Astrocyte (in vitro differentiated cells and primary cell): Measurements from ENCODE around the gene ABCA10. TPM values are rescaled to one million over a fixed set of nuclear protein-coding genes. Genes with fewer than 3 reads are reported as not detected.
"Not testable (repeated sequence)": the region's sequence is repeated elsewhere in the genome, so short reads cannot be mapped to it uniquely, and the experiment has no call there.

Experiments used
- DNase-seq: peaks from one replicate; pipeline ENCODE4 v3.0.0-alpha.2; 2010; ENCODE audit warnings: low read depth
- FAIRE-seq: peaks from 2 replicates; lab custom pipeline; 2011; peaks lifted over from hg19 to GRCh38; lab: Jason Lieb, UNC
- H2AFZ ChIP-seq: 2 replicates; pipeline ENCODE4 v1.6.0; 2012; ENCODE audit warnings: low read depth, low read length, inconsistent platforms
- H3K27ac ChIP-seq: 2 replicates; pipeline ENCODE4 v1.5.1; 2011; ENCODE audit warnings: low read depth, low read length, inconsistent platforms
- H3K27me3 ChIP-seq: 2 replicates; pipeline ENCODE4 v1.6.0; 2011; ENCODE audit warnings: low read length, inconsistent platforms; ENCODE audit not compliant: insufficient read depth
- H3K36me3 ChIP-seq: 2 replicates; pipeline ENCODE4 v1.5.1; 2011; ENCODE audit warnings: low read length, inconsistent platforms; ENCODE audit not compliant: insufficient read depth
- H3K4me1 ChIP-seq: 2 replicates; pipeline ENCODE4 v1.5.1; 2011; ENCODE audit warnings: low read length, inconsistent platforms; ENCODE audit not compliant: insufficient read depth
- H3K4me2 ChIP-seq: 2 replicates; pipeline ENCODE4 v1.6.0; 2012; ENCODE audit warnings: low read length, inconsistent platforms
- H3K4me3 ChIP-seq: 2 replicates; pipeline ENCODE4 v1.5.1; 2011; ENCODE audit warnings: low read depth, mild to moderate bottlenecking, low read length, inconsistent platforms; ENCODE audit not compliant: insufficient read depth
- H3K79me2 ChIP-seq: 2 replicates; pipeline ENCODE4 v1.6.0; 2012; ENCODE audit warnings: mild to moderate bottlenecking, low read length, inconsistent platforms; ENCODE audit not compliant: insufficient read depth
- H3K9ac ChIP-seq: 2 replicates; pipeline ENCODE4 v1.6.0; 2012; ENCODE audit warnings: mild to moderate bottlenecking, low read length, inconsistent platforms
- H3K9me3 ChIP-seq: 2 replicates; pipeline ENCODE4 v1.5.1; 2012; ENCODE audit warnings: low read depth, mild to moderate bottlenecking, low read length, inconsistent platforms; ENCODE audit not compliant: insufficient read depth
- H4K20me1 ChIP-seq: 2 replicates; pipeline ENCODE4 v1.6.0; 2012; ENCODE audit warnings: low read length, inconsistent platforms; ENCODE audit not compliant: insufficient read depth
- H3K27ac Mint-ChIP-seq: one replicate; pipeline ENCODE4 v1.8.0; 2021; ENCODE audit warnings: mild to moderate bottlenecking, mixed read lengths; ENCODE audit not compliant: unreplicated experiment
- H3K27me3 Mint-ChIP-seq: one replicate; pipeline ENCODE4 v1.8.0; 2021; ENCODE audit warnings: low read depth, mixed read lengths; ENCODE audit not compliant: unreplicated experiment
- H3K36me3 Mint-ChIP-seq: one replicate; pipeline ENCODE4 v1.8.0; 2021; ENCODE audit warnings: low read depth, mixed read lengths; ENCODE audit not compliant: unreplicated experiment
- H3K4me1 Mint-ChIP-seq: one replicate; pipeline ENCODE4 v1.8.0; 2021; ENCODE audit warnings: low read depth, mixed read lengths; ENCODE audit not compliant: unreplicated experiment
- H3K4me3 Mint-ChIP-seq: one replicate; pipeline ENCODE4 v1.8.0; 2021; ENCODE audit warnings: mild to moderate bottlenecking, moderate library complexity, mixed read lengths; ENCODE audit not compliant: unreplicated experiment
- H3K9me3 Mint-ChIP-seq: one replicate; pipeline ENCODE4 v1.8.0; 2021; ENCODE audit warnings: mild to moderate bottlenecking, mixed read lengths; ENCODE audit not compliant: unreplicated experiment
- EZH2 ChIP-seq: IDR thresholded peaks from 2 replicates; pipeline ENCODE4 v1.6.1; 2012; ENCODE audit warnings: mild to moderate bottlenecking, low read length, inconsistent platforms; ENCODE audit not compliant: insufficient read depth
- total RNA-seq: library from RNA; stranded (reverse); gene quantifications from 2 replicates; pipeline ENCODE4 v1.2.1, GENCODE V29; 2021
- TF ChIP-seq, protein P1 (sequence below): IDR thresholded peaks from 2 replicates; pipeline ENCODE4 v1.5.1; 2011; ENCODE audit warnings: low read depth, mild to moderate bottlenecking, inconsistent platforms, low read length, moderate library complexity; ENCODE audit not compliant: insufficient read depth

ABCA10 gene
- total RNA-seq, 1 donor from 2014 or later, result 0.20 TPM

DNA sequence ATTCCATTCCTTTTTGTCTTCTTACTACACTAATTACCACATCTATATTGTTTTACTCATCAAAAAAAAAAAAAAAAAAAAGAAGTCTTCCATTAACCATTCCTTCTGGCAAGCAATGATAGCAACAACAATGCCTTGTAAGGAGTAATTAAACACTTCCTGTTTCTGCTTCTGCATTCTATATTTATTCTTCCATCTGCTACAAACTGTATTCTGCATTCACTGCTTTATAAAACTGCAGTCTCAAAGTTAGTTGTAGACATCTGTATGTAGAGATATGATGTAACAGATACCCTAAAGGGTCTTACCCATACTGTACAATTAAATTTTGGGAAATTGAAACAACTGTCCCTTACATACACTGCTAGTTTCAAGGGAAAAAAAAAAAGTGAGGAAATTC lies 58.2 kb downstream of the ABCA10 start:
- no peaks in the 10 kb centered on the region for H3K27me3 ChIP-seq

DNA sequence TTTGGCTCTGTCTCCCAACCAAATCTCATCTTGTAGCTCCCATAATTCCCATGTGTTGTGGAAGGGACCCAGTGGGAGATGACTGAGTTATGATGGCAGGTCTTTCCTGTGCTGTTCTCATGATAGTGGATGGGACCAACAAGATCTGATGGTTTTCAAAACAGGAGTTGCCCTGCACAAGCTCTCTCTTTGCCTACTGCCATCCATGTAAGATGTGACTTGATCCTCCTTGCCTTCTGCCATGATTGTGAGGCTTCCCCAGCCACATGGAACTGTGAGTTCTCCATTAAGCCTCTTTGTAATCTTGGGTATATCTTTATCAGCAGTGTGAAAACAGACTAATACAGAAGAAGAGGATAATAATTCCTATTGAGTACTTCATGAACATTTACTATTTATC lies 60.0 kb downstream of the ABCA10 start:
- H2AFZ ChIP-seq, H3K9me3 Mint-ChIP-seq, H3K4me2 ChIP-seq, H3K27me3 ChIP-seq, H3K4me3 ChIP-seq, FAIRE-seq, DNase-seq, H3K27ac Mint-ChIP-seq, H3K27me3 Mint-ChIP-seq, H3K4me1 ChIP-seq, H3K27ac ChIP-seq, H4K20me1 ChIP-seq, H3K4me3 Mint-ChIP-seq, H3K4me1 Mint-ChIP-seq, H3K79me2 ChIP-seq, H3K9me3 ChIP-seq, H3K36me3 Mint-ChIP-seq, H3K9ac ChIP-seq, H3K36me3 ChIP-seq: not testable (repeated sequence)

More for the DNA sequence above, 58.2 kb downstream of the ABCA10 start:
- TF ChIP-seq, protein P1, sequence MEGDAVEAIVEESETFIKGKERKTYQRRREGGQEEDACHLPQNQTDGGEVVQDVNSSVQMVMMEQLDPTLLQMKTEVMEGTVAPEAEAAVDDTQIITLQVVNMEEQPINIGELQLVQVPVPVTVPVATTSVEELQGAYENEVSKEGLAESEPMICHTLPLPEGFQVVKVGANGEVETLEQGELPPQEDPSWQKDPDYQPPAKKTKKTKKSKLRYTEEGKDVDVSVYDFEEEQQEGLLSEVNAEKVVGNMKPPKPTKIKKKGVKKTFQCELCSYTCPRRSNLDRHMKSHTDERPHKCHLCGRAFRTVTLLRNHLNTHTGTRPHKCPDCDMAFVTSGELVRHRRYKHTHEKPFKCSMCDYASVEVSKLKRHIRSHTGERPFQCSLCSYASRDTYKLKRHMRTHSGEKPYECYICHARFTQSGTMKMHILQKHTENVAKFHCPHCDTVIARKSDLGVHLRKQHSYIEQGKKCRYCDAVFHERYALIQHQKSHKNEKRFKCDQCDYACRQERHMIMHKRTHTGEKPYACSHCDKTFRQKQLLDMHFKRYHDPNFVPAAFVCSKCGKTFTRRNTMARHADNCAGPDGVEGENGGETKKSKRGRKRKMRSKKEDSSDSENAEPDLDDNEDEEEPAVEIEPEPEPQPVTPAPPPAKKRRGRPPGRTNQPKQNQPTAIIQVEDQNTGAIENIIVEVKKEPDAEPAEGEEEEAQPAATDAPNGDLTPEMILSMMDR, result no peak
- TF ChIP-seq EZH2, result no peak
- H3K27ac ChIP-seq, result no peak overlapping the region
- no peak for DNase-seq
- H3K4me1 Mint-ChIP-seq, result no peaks in the 10 kb centered on the region
- no peak overlapping the region for H3K4me3 Mint-ChIP-seq
- no peak overlapping the region for H3K4me3 ChIP-seq
- H3K9me3 Mint-ChIP-seq, result no peaks in the 10 kb centered on the region
- no peak overlapping the region for H3K9ac ChIP-seq
- H3K36me3 Mint-ChIP-seq, result no peaks in the 10 kb centered on the region
- H3K36me3 ChIP-seq, result no peaks in the 10 kb centered on the region
- FAIRE-seq, result no peak
- H3K27me3 Mint-ChIP-seq, result no peaks in the 10 kb centered on the region
- H3K9me3 ChIP-seq, result no peaks in the 10 kb centered on the region
- no peak overlapping the region for H3K27ac Mint-ChIP-seq
- no peaks in the 10 kb centered on the region for H4K20me1 ChIP-seq
- no peak overlapping the region for H2AFZ ChIP-seq
- H3K4me2 ChIP-seq, result no peak overlapping the region
- no peaks in the 10 kb centered on the region for H3K79me2 ChIP-seq
- peaks cover 2% of the 10 kb centered on the region for H3K4me1 ChIP-seq

DNA sequence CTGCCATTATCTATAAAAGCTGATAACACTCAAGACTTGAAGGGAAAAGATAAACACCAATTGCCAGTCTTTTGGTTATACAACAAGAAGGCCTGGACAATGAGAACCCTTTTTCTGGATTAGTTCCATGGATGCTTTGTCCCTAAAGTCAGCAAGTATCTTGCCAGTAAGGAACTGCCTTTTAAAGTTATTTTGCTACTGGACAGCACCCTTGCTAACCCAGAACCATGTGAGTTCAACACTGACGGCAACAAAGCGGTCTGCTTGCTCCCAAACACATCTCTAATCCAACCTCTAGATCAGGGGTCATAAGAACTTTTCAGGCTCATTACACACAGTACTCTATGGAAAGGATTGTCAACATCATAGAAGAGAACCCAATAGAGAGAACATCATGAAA lies 61.7 kb downstream of the ABCA10 start:
- no peaks in the 10 kb centered on the region for H3K4me1 Mint-ChIP-seq
- H3K27ac ChIP-seq, result no peak overlapping the region
- no peaks in the 10 kb centered on the region for H3K36me3 Mint-ChIP-seq

More for the DNA sequence above, 61.7 kb downstream of the ABCA10 start:
- FAIRE-seq, result no peak
- Histone ChIP-seq H3K9ac (no peak overlapping the region), H3K36me3 (no peaks in the 10 kb centered on the region), H3K4me2 (no peak overlapping the region), H3K79me2 (no peaks in the 10 kb centered on the region), H2AFZ (no peak overlapping the region), H3K9me3 (no peaks in the 10 kb centered on the region), H3K4me1 (no peaks in the 10 kb centered on the region), H3K27me3 (no peaks in the 10 kb centered on the region), H4K20me1 (no peaks in the 10 kb centered on the region), H3K4me3 (no peak overlapping the region)
- no peak for DNase-seq
- Mint-ChIP-seq H3K27me3 (no peaks in the 10 kb centered on the region), H3K9me3 (no peaks in the 10 kb centered on the region), H3K27ac (no peak overlapping the region), H3K4me3 (no peak overlapping the region)
- TF ChIP-seq EZH2, result no peak
- TF ChIP-seq, protein P1, result no peak
